ENCODE measurements around the gene RIPPLY1. TPM values are rescaled to one million over a fixed set of nuclear protein-coding genes. Genes with fewer than 3 reads are reported as not detected.
A peak's percentile ranks its signal among the peaks of the same experiment; 100 is the strongest.

Gene RIPPLY1
- total RNA-seq, 1 experiment from 2014 or later: 0.27 TPM

DNA sequence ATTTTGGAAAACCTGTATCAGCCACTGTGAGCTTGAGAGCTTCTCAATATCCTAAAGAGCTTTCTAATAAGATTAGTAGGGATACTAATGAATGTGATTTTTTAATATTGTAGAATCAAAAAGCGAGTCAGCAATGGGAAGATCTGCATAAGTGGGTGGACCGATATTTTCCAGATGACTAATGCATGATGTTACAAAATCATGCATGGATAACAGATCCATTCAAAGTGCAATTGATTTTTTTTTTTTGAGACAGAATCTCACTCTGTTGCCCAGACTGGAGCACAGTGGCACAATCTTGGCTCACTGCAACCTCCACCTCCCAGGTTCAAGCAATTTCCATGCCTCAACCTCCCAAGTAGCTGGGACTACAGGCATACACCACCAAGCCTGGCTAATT, 9.7 kb upstream of the RIPPLY1 start:
- CTCF ChIA-PET: no interaction called here
- Histone ChIP-seq H3K9ac (ENCODE audit: low read length) (no peak overlapping the region), H2AFZ (ENCODE audit: low read depth, low read length, poor library complexity, severe bottlenecking) (no peak overlapping the region), H3K9me2 (ENCODE audit: insufficient read depth) (no peaks in the 10 kb centered on the region), H3K79me2 (ENCODE audit: insufficient read depth, low read length) (no peaks in the 10 kb centered on the region), H3K4me2 (ENCODE audit: low read length) (peak overlapping the region; percentile 35), H3K9me3 (ENCODE audit: control insufficient read depth in 1 of 2, insufficient read depth in 1 of 2, low read depth in 1 of 2, low read length in 2 of 2) (no peaks in the 10 kb centered on the region), H3K27ac (ENCODE audit: low read depth, low read length) (no peak overlapping the region), H4K20me1 (ENCODE audit: insufficient read depth) (no peaks in the 10 kb centered on the region), H3K36me3 (ENCODE audit: control insufficient read depth in 1 of 2, insufficient read depth in 2 of 2, low read length in 2 of 2) (no peaks in the 10 kb centered on the region), H3K27me3 (ENCODE audit: insufficient read depth, low read length) (no peaks in the 10 kb centered on the region), H3K4me3 (replicated peaks in 1 of 2; ENCODE audit: low read depth in 1 of 2, low read length in 2 of 2) (no peak overlapping the region), H3K4me1 (ENCODE audit: control insufficient read depth in 1 of 2, insufficient read depth in 2 of 2, low read length in 2 of 2) (peaks cover 13 to 26% of the 10 kb centered on the region in 2 experiments)
- ATAC-seq (no peak), DNase-seq (ENCODE audit: low read depth, low spot score) (no peak)
- no TSS peak for BruUV-seq (replicated peaks)
- TF ChIP-seq CEBPB (IDR thresholded peaks at IDR 0.05; ENCODE audit: low read depth): peak; percentile 43; the same call in 1 of the 2 replicates
- TF ChIP-seq SP1 (IDR thresholded peaks at IDR 0.05; ENCODE audit: low read depth): peak; percentile 40
- TF ChIP-seq JUND (IDR thresholded peaks at IDR 0.05): peak; percentile 40; the same call in 1 of the 2 replicates
- no peak for TF ChIP-seq EGR1 (IDR thresholded peaks at IDR 0.05; ENCODE audit: low read depth)
- peak; percentile 55 for TF ChIP-seq FOSL1 (IDR thresholded peaks at IDR 0.05; ENCODE audit: low read depth)
- TF ChIP-seq RAD21 (IDR thresholded peaks at IDR 0.05; ENCODE audit: low read depth): no peak
- RAD21 ChIA-PET (ENCODE audit: low non-redundant PET in 1 of 2, low total read pairs in 2 of 2, uncharacterized antibody in 2 of 2, unreplicated experiment in 2 of 2): no interaction called here
- POLR2A ChIA-PET: no interaction called here
- intact Hi-C loops (cut with micrococcal nuclease): no loop called here

DNA sequence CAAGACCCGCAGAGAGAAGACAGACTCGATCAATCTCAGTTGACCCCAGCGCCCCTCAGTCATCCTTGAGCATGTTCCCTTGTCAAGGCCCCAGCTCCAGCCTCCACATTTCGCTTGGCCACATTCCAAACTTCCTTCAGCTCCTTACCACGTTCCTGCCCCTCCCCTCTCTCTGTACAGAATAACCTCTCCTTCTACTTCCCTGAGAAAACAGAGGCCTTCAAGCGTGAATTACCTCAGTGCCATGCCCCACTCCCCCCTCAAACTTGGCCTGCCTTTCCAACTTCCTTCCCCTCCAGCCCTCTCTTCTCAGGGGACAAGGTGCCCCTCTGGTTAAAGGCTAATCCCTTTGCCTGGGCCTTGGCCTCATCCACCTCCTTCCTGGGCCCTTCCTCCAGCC, 3.2 kb upstream of the RIPPLY1 start:
- no peaks in the 10 kb centered on the region for H3K9me2 ChIP-seq (ENCODE audit: insufficient read depth)
- TF ChIP-seq SRF (IDR thresholded peaks at IDR 0.05; ENCODE audit: low read depth) (no peak), ZNF274 (IDR thresholded peaks at IDR 0.05; ENCODE audit: low read depth, low read length) (no peak)
- H3K79me2 ChIP-seq (ENCODE audit: insufficient read depth, low read length): no peaks in the 10 kb centered on the region
- DNase-seq (ENCODE audit: low read depth, low spot score): no peak
- no TSS peak for BruUV-seq (replicated peaks)
- H4K20me1 ChIP-seq (ENCODE audit: insufficient read depth): no peaks in the 10 kb centered on the region
- ChIA-PET CTCF (interaction anchor here (1.1 kb wide), 1 partner anchor 9 kb away, joined by 4 read pairs; no protein-coding TSS in a partner anchor), RAD21 (ENCODE audit: low non-redundant PET in 1 of 2, low total read pairs in 2 of 2, uncharacterized antibody in 2 of 2, unreplicated experiment in 2 of 2) (no interaction called here), POLR2A (no interaction called here)
- H3K36me3 ChIP-seq (ENCODE audit: control insufficient read depth in 1 of 2, insufficient read depth in 2 of 2, low read length in 2 of 2): no peaks in the 10 kb centered on the region
- no peak overlapping the region for H3K4me2 ChIP-seq (ENCODE audit: low read length)
- ATAC-seq: no peak
- H3K4me1 ChIP-seq (ENCODE audit: control insufficient read depth in 1 of 2, insufficient read depth in 2 of 2, low read length in 2 of 2): no peaks in the 10 kb centered on the region
- no peaks in the 10 kb centered on the region for H3K9me3 ChIP-seq (ENCODE audit: control insufficient read depth in 1 of 2, insufficient read depth in 1 of 2, low read depth in 1 of 2, low read length in 2 of 2)
- H3K9ac ChIP-seq (ENCODE audit: low read length): no peak overlapping the region
- H3K27me3 ChIP-seq (ENCODE audit: insufficient read depth, low read length): no peaks in the 10 kb centered on the region
- intact Hi-C loops (cut with micrococcal nuclease): no loop called here
- no peak overlapping the region for H3K27ac ChIP-seq (ENCODE audit: low read depth, low read length)
- H2AFZ ChIP-seq (ENCODE audit: low read depth, low read length, poor library complexity, severe bottlenecking): no peak overlapping the region
- H3K4me3 ChIP-seq (replicated peaks in 1 of 2; ENCODE audit: low read depth in 1 of 2, low read length in 2 of 2): no peak overlapping the region

All from HCT116 (cell line).